Fibroblast of the aortic adventitia (primary cell): ENCODE data around the gene MAPK7. TPM values are rescaled to one million over a fixed set of nuclear protein-coding genes. Genes with fewer than 3 reads are reported as not detected.

Source experiments
- DNase-seq: peaks from one replicate; pipeline ENCODE4 v3.0.0-alpha.2; 2010; ENCODE audit warnings: low read depth
- H3K4me3 ChIP-seq: 2 replicates; pipeline ENCODE4 v1.5.1; 2011; ENCODE audit warnings: low read depth, mild to moderate bottlenecking, control low read depth, low read length, moderate library complexity
- small RNA-seq: library from RNA; depleted of rRNA; stranded (forward); fragments of <200 nt; gene quantifications from one replicate; pipeline ENCODE3, GENCODE V24; 2012
- total RNA-seq: library from RNA; depleted of rRNA; stranded (reverse); fragments of >200 nt; gene quantifications from 2 replicates; pipeline ENCODE4 v1.2.3, GENCODE V29; 2012; ENCODE audit warnings: low replicate concordance
- TF ChIP-seq, protein P1 (sequence below): IDR thresholded peaks from 2 replicates; pipeline ENCODE4 v1.5.1; 2011; ENCODE audit warnings: mild to moderate bottlenecking, low read length, control low read depth, inconsistent platforms; ENCODE audit not compliant: insufficient read depth

Gene MAPK7
- total RNA-seq, 1 donor, result 24.0 TPM

DNA sequence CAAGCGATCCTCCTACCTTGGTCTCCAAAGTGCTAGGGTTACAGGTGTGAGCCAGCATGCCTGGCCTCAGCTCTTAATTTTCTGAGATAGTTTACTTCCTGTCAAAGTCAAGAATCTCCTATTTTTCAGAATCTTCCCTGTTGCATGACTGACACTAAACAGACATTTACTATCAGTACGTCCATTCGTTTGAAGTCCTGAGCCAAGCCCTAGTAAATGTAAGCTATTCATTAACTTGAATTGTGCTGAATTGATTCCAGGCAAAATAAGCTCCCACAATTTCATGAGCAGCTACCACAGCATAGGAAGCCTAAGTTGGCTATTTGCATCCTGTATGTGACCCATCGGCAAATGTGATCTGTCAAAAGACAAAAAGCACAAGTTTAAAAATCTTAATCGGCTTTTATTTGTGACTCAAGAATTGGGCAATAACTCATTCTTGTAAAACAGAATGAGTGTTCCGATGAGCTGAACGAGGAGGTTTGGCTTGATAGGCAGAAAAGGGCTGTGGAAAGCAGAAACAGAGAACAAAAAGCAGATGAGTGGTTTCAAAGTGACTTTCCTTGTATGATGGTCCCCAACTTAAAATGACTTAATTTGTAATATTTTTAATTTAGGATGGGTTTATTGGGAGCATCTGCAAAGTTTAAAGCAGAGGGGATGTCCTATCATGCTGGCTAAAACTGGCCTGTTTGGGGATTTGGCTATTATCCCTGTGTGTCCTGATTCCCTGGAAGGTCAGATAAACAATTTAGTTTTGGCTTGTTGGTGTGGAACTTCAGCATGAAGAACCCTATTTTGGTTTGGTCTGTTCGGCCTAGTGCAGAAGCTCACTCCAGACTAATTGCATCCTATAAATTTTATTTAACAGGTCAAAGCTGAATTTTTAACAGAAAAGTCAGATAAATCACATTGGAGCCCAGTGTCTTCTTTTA, 46.9 kb downstream of the MAPK7 start:
- TF ChIP-seq, protein P1, sequence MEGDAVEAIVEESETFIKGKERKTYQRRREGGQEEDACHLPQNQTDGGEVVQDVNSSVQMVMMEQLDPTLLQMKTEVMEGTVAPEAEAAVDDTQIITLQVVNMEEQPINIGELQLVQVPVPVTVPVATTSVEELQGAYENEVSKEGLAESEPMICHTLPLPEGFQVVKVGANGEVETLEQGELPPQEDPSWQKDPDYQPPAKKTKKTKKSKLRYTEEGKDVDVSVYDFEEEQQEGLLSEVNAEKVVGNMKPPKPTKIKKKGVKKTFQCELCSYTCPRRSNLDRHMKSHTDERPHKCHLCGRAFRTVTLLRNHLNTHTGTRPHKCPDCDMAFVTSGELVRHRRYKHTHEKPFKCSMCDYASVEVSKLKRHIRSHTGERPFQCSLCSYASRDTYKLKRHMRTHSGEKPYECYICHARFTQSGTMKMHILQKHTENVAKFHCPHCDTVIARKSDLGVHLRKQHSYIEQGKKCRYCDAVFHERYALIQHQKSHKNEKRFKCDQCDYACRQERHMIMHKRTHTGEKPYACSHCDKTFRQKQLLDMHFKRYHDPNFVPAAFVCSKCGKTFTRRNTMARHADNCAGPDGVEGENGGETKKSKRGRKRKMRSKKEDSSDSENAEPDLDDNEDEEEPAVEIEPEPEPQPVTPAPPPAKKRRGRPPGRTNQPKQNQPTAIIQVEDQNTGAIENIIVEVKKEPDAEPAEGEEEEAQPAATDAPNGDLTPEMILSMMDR, result no peak
- peak; percentile 73 for DNase-seq
- H3K4me3 ChIP-seq, result no peak overlapping the region

DNA sequence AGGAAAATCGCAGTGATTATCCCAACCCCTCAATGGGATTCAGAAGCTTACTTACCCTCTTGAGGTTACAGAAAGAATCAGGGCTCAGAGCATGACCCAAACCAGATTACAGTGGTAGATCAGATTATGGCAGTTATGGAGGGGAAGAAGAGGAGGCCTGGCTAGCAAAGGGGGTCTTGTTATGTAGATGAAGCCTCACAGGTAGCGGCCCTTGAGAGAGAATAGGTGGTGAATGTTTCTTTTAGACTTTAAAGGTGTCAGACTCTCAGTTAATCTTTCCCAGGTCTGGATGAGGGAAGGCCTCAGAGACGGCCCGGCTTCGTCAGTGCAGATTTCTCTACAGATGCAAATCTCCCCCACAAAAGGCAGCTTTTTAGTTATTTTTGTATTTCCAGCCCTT, 48.3 kb downstream of the MAPK7 start:
- DNase-seq, result no peak
- H3K4me3 ChIP-seq, result no peak overlapping the region
- TF ChIP-seq, protein P1, result no peak

DNA sequence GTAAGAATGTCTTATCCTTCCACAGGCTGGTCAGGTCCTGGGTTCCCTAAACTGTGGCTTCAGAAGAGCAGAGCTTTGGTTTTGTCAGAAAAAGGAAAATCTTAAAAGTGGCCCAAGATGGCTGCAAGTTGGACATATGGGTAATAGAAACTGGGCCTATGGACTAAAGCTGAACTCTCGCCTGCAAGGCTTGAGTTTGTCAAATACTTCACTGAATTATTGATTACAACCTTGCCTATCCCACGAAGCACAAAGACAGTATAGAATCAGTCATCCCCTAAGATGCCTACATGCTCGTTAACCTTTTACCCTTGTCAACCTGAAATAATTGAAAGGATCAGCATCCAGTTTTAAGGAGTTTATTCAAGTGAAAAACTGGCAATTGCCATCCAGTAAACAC, 53.4 kb downstream of the MAPK7 start:
- no peak for DNase-seq
- H3K4me3 ChIP-seq, result no peak overlapping the region
- TF ChIP-seq, protein P1, result no peak

Small RNAs within 50 kb of the gene (small RNA-seq; reads per million reads assigned to genes)
- gene MIR1180 (1.8 reads per million, percentile 65 among the genes with 10 or more reads in this experiment), gene RF00537 (not detected)

Other genes starting within 250 kb of the MAPK7 start
- 30.7 and 31.2 TPM in 2 replicates for gene EPN2, start 141.1 kb upstream of the MAPK7 start, total RNA-seq
- 8.2 and 19.9 TPM in 2 replicates for gene B9D1, start 15.8 kb upstream of the MAPK7 start, total RNA-seq
- 20.2 and 89.6 TPM in 2 replicates for gene MFAP4, start 8.7 kb downstream of the MAPK7 start, total RNA-seq
- gene RNF112, start 32.7 kb downstream of the MAPK7 start, total RNA-seq, result 0.36 and 2.3 TPM in 2 replicates
- 0.27 and 0.65 TPM in 2 replicates for gene SLC47A1, start 155.4 kb downstream of the MAPK7 start, total RNA-seq